ENCODE measurements around the gene ZNF592. TPM values are rescaled to one million over a fixed set of nuclear protein-coding genes. Genes with fewer than 3 reads are reported as not detected.
A peak's percentile ranks its signal among the peaks of the same experiment; 100 is the strongest.

ZNF592 gene
- total and polyA plus RNA-seq, 2 experiments from 2014 or later: 8.1 to 19.2 TPM

DNA sequence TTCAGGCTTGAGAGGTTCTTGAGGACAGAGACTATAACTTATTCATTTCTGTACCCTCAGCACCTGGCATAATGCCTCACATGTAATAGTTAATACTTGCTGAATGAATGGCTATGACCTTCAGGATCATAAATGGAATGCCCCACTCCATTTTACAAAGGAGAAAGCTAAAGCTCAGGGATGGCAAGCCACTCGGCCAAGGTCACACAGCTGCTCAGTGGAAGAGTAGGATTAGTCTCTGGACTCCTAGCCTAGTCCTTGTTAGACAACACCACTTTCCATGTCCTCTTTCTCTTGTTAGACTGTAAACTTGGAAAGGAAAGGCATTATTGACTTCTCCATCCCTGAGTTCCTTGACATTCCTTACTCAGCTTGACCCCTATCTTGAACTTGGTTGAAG, 65.5 kb downstream of the ZNF592 start:
- Histone ChIP-seq H3K4me1 (ENCODE audit: low read depth) (peaks cover 20% of the 10 kb centered on the region), H3K9me3 (ENCODE audit: low read depth) (no peaks in the 10 kb centered on the region), H3K36me3 (no peaks in the 10 kb centered on the region), H3K27me3 (no peaks in the 10 kb centered on the region), H3K4me3 (no peak overlapping the region), H3K27ac (no peak overlapping the region)
- TF ChIP-seq CTCF (IDR thresholded peaks at IDR 0.05; ENCODE audit: low read depth, low read length): no peak
- DNase-seq (ENCODE audit: low read depth in 1 of 2, low spot score in 1 of 2): no peak

DNA sequence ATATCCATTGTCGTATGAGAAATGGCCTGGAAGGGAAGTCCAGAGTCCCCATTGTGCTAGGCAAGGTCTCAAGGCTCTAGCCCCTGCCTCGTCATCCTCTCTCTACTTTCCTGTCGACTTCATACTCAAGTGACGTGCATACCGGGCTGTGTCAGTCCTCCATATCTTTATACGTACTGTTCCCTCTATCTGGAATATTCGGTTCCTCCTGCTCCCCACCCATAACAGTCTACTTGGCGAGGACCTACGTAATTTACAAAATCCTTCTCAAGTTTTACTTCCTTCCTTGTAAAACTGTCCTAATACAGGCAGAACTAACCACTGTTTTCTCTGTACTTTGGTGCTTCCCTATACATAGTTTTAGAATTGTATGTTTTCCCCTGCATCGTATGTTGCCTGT, 66.5 kb downstream of the ZNF592 start:
- no peak for DNase-seq (ENCODE audit: low read depth in 1 of 2, low spot score in 1 of 2)
- Histone ChIP-seq H3K9me3 (ENCODE audit: low read depth) (no peaks in the 10 kb centered on the region), H3K36me3 (no peaks in the 10 kb centered on the region), H3K27ac (no peak overlapping the region), H3K4me3 (no peak overlapping the region), H3K4me1 (ENCODE audit: low read depth) (peaks cover 28% of the 10 kb centered on the region), H3K27me3 (no peaks in the 10 kb centered on the region)
- no peak for TF ChIP-seq CTCF (IDR thresholded peaks at IDR 0.05; ENCODE audit: low read depth, low read length)

DNA sequence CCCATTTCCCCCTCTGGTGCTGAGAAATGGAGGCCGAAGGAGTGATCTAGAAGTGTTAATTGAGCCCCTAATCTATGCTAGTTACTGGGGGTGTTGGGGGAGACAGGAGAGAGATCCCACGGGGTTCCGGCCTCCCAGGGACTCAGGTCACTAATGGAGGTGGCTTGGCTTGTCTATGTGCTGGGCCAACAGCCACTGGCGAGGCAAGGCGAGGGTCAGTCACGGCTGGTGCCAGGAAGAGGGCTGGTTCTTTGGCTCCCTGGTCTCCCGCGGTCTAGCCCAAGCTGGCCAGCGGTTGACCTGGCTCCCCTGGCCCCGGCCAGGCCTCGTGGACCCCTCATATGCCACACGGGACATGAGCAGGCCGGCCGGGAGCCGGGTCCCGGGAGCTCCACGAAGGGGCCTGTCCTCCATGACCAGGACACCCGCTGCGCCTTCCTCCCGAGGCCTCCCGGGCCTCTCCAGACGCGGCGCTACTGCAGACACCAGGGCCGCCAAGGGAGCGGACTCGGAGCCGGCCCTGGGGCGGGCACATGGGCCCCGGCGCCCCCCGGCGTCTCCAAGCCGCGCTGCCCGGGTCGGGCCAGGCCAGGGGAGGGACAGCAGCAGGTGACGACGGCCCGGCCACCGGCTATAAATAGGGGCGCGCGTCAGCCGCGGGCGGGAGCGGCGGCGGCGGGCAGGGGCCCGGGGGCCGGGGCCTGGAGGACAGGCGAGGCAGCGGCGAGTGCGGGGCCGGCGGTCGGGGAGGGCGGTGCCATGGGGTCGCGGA, 68.5 kb downstream of the ZNF592 start, which contains the start of gene ALPK3:
Gene ALPK3, plus strand, starts transcription at position 663 of the 772 bp plus-strand sequence. Its CDS starts 97 bp downstream, at position 760.
- H3K9me3 ChIP-seq (ENCODE audit: low read depth): no peaks in the 10 kb centered on the region
- no peak for TF ChIP-seq CTCF (IDR thresholded peaks at IDR 0.05; ENCODE audit: low read depth, low read length)
- H3K4me1 ChIP-seq (ENCODE audit: low read depth): peaks cover 45% of the 10 kb centered on the region
- H3K27ac ChIP-seq: peak within 1 kb of the TSS; percentile 100
- H3K36me3 ChIP-seq: no peaks in the 10 kb centered on the region
- H3K27me3 ChIP-seq: no peaks in the 10 kb centered on the region
- peak within 1 kb of the TSS; percentile 47 for H3K4me3 ChIP-seq
- peak; percentile 17 to 93 for DNase-seq (ENCODE audit: low read depth in 1 of 2, low spot score in 1 of 2)

GRCh38 chr15:84817466-84818081, 69.2 kb downstream of the ZNF592 start:
- peak; percentile 15 for TF ChIP-seq CTCF (IDR thresholded peaks at IDR 0.05; ENCODE audit: low read depth, low read length)

GRCh38 chr15:84818261-84819131, 70.1 kb downstream of the ZNF592 start:
- H3K27ac ChIP-seq: peak overlapping the region; percentile 100
- H3K27me3 ChIP-seq: no peaks in the 10 kb centered on the region
- H3K9me3 ChIP-seq (ENCODE audit: low read depth): no peaks in the 10 kb centered on the region
- no peaks in the 10 kb centered on the region for H3K36me3 ChIP-seq
- peaks cover 45% of the 10 kb centered on the region for H3K4me1 ChIP-seq (ENCODE audit: low read depth)
- peak overlapping the region; percentile 47 for H3K4me3 ChIP-seq
- no peak for TF ChIP-seq CTCF (IDR thresholded peaks at IDR 0.05; ENCODE audit: low read depth, low read length)
- DNase-seq (ENCODE audit: low read depth in 1 of 2, low spot score in 1 of 2): peak; percentile 49 to 81

More at GRCh38 chr15:84817466-84818081, 69.2 kb downstream of the ZNF592 start:
- no peaks in the 10 kb centered on the region for H3K9me3 ChIP-seq (ENCODE audit: low read depth)
- peak overlapping the region; percentile 100 for H3K27ac ChIP-seq
- H3K4me1 ChIP-seq (ENCODE audit: low read depth): peaks cover 45% of the 10 kb centered on the region
- peak overlapping the region; percentile 47 for H3K4me3 ChIP-seq
- H3K36me3 ChIP-seq: no peaks in the 10 kb centered on the region
- H3K27me3 ChIP-seq: no peaks in the 10 kb centered on the region
- peak; percentile 47 to 92 for DNase-seq (ENCODE audit: low read depth in 1 of 2, low spot score in 1 of 2)
